Stimulated activated CD4-positive, alpha-beta T cell treated with anti-CD3 and anti-CD28 coated beads, Interleukin-15, amount 100 ng/mL, for 24 hours (primary cell): Measurements from ENCODE around the gene AGAP1.
A peak's percentile ranks its signal among the peaks of the same experiment; 100 is the strongest.

ENCODE experiments used
- DNase-seq: peaks from one replicate; pipeline ENCODE4 v3.0.0-alpha.2; 2020

Gene AGAP1

GRCh38 chr2:235723371-235723770 is 229.5 kb downstream of the AGAP1 start:
- no peak for DNase-seq

DNA sequence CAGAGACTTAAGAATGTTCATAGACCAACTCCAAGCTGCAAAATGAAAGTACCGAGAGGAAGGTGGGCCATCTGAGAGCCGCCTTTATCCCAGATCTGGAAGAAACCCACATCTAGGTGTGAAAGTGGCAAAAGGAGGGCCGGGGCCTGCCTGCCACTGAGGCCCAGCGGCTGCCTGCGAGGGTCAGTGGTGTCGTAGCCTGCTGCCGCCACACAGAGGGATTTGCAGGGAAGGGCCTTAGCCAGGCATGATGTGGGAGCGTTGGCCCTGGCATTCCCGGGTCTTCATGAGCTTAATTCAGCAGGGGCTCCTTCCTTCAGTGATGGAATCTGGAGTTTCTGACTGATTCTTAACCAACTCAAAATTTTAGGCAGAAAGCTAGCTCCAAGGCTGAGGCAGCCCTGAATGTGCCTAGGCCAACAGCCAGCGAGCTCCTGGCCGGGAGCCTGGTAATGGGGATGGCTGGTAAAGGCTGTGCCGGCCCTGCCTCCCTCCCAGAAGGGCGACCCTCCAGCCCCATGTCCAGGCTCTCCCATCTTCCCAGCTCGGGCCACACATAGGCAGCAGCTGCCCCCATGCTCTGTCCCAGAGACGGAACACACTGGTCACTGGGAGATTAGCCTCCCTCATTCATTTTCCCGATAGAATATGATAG is 230.1 kb downstream of the AGAP1 start:
- no peak for DNase-seq

DNA sequence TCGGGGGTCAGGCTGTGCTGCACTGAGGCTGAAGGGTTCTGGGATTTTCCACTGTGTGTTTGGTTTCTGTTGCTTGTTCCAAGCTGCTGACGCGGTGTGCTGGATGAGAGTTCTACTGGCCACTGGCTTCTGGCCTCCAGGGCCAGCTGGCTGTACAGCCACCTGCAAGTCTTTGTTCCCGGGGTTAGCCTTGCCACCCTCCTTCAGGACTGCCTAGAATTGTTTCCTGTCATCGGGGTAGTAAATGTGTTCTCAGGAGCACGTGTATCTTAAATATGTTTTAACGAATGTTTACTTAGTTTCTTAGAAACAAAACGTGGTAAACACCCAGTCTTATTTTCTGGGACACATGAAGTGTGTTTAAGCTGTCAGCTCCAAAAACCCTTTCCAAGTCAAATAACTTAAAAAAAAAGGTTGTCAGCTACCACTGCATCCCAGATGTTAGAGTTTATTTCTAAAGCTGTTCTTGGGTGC is 231.2 kb downstream of the AGAP1 start:
- DNase-seq = no peak

DNA sequence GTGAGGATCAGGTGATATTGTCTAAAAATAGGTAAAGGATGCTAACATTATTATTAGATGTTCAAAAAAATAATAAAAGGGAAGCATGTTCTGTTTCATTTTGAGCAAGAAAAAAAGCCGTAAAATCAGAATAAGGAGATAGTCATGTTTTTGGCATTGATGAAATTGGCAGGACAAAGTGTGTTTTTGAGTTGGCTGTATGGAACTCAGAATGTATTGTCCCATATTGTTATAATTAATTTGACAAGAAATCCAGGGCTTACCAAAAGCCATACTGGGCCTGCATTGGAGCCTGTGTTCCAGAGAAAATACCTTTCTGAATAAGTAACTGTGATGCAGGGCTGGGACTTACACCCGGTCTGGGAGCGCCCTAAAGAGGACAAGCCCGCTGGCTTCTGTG is 232.0 kb downstream of the AGAP1 start:
- DNase-seq = no peak

DNA sequence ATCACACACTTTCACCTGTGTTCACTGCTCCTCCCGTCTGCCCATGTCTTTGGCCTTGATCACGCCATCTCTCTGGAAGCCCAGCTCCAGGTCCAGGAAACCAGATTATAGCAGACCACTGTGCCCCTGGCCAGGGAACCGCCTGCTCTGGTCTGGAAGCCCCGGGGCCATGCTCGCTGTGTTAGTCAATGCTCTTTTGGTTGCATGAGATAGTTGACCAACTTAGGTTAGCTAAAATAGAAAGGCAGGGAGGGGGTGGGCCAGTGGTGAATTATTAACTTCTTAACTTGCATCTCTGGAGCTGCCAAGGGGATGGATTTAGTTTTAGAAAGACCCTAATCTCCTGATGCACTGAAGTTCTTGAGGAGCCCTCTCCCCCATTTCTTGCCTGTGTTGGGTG is 232.7 kb downstream of the AGAP1 start:
- DNase-seq = no peak

DNA sequence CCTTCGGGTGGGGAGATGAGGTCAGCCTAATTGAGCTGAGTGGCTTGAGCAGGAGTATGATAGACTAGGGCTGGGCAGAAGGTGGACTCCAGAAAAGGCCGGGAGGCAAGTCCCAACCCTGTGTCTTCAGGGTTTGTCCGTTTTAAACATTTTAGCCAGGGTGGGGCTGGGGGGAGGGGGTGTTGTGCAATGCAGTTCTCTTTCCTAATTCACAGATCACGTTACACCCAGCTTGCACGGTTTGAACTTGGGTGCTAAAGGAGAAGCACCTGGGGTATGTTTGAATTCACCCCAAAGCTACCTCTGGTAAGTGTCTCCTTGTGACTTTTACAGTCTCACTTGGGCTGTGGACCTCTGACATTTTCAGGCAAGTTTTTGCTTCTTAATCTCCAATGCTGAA is 233.3 kb downstream of the AGAP1 start:
- DNase-seq = no peak

GRCh38 chr2:235727891-235728799 is 234.3 kb downstream of the AGAP1 start:
- no peak for DNase-seq

- DNase-seq = no peak
These were observed 235.1 kb downstream of the AGAP1 start for GRCh38 chr2:235728800-235729556.

DNA sequence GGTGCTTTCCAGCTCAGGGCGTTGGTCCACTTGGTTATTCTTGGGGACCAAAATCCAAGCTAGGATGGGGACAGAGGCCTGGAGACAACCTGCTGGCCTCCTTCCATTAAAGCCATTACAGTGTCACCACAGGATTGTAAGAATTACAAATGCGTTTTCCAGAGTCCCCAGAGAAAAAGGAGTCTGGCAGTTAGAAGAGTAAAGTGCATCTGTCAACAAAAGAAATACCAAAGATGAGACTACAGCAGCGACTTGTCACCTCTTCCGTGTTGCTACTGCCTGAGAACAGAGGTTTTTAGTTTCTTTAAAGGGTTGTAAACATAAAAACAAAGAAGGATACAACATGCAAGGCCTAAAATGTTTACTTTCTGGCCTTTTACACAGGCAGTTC is 235.7 kb downstream of the AGAP1 start:
- DNase-seq = no peak

- no peak for DNase-seq
These were observed 236.3 kb downstream of the AGAP1 start for GRCh38 chr2:235730115-235730514.

- DNase-seq = no peak
These were observed 239.9 kb downstream of the AGAP1 start for GRCh38 chr2:235733761-235734160.

- DNase-seq = no peak
These were observed 240.3 kb downstream of the AGAP1 start for GRCh38 chr2:235734168-235734567.

- DNase-seq = no peak
These were observed 240.9 kb downstream of the AGAP1 start for GRCh38 chr2:235734688-235735231.

- no peak for DNase-seq
These were observed 243.6 kb downstream of the AGAP1 start for GRCh38 chr2:235737396-235737795.

GRCh38 chr2:235737840-235738239 is 244.0 kb downstream of the AGAP1 start:
- DNase-seq = no peak

- no peak for DNase-seq
These were observed 246.0 kb downstream of the AGAP1 start for GRCh38 chr2:235739704-235740415.

DNA sequence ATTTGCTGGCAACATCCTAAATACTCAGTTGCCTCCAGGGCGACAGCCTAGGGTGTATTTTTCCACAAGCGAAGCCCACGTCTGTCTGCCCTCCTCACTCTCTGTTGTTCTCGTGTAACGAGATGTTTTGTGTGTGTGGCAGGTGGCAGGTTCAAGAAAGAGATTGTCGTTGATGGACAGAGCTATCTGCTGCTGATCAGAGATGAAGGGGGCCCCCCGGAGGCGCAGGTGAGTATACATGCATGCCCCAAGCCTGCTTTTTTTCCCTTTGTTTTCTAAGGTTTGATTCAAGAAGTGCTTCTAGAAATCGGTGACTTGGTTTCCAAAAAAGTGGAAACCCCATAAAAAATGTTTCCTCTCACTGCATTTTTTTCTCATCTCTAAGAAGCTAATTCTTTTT is 247.0 kb downstream of the AGAP1 start:
- no peak for DNase-seq

DNA sequence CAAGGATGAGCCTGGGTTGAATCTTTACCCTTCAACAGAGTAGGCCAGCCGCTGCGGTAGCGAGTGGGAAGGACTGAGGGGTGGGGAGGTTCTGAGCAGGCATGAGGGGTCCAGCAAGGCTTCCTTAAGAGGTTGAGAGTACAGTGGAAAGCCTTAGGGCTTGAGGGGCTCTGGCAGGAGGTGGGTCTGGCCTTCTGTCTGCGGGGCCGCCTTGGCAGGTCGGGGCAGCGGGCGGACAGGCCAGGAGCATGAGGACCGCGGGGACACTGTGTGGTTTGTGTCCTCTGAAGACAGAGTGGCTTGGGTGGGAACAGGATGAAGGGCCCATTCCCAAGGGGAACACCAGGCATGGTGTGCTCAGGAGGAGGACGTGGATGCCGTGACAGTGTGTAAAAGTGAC is 250.3 kb downstream of the AGAP1 start:
- no peak for DNase-seq

DNA sequence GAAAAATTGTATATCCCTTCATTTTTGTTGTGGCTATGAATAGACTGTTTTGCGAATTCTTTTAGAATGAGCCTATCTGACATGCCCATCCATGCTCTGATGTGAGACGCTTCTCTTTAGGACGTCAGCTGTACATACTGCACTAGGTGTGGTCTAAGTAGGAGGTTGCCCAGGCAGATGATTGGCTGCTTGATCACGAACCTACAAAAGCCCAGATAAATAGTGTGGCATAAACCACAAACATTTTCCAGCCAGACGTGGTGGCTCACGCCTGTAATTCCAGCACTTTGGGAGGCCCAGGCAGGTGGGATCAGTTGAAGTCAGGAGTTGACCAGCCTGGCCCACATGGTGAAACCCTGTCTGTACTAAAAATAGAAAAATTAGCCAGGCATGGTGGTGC is 251.8 kb downstream of the AGAP1 start:
- no peak for DNase-seq

- peak; percentile 60 for DNase-seq
These were observed 252.6 kb downstream of the AGAP1 start for GRCh38 chr2:235746257-235746934.

GRCh38 chr2:235747001-235747785 is 253.3 kb downstream of the AGAP1 start:
- no peak for DNase-seq
